NCI-H2107 treated with DMSO at 0.1 percent for 48 hours (cell line): ENCODE measurements around the gene CLBA1.

Experiments used
- DNase-seq: peaks from one replicate; lab custom pipeline; 2025; ENCODE audit not compliant: unreplicated experiment; lab: John Stamatoyannopoulos, UW

The CLBA1 gene

GRCh38 chr14:105043641-105044040 lies 58.1 kb downstream of the CLBA1 start:
- no peak for DNase-seq
